Amniotic epithelial cell (primary cell): ENCODE results near the gene DNAJC4.
A peak's percentile ranks its signal among the peaks of the same experiment; 100 is the strongest.

Experiments used
- DNase-seq: peaks from one replicate; pipeline ENCODE4 v3.0.0-alpha.2; 2010; ENCODE audit warnings: low read depth

Gene DNAJC4

DNA sequence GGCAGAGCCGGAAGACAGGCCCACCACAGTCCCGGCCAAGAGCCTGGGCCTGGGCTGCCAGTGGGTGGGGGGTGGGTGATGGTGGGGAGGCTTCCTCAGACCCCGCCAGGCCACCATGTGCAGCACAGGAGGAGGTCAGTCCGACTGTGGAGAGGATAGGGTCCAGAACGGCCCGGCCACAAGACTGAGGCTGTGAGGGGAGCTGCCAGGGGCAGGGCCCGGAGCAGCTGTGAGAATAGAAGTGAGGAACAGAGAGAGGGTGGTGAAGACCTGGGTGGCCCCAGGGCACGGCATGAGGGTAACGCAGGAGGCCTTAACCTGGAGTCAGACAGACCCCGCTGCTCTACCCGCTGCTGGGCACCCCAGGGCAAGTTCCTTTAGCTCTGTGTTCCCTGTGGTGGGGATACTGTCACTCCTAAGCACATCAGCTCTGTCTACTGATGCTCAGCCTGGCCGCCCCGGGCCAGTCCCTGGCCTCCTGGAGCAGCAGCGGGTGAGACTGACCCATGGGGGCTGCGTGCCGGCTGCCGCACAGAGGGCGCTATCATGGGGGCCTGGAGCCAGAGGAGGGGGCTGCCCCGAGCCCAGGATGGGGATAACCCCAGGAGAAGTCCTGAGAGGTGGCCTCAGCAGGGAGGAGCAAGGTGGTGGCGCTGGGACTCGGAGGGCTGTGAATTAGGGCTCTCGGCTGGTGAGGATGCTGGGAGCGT, 22.1 kb upstream of the DNAJC4 start:
- DNase-seq, result no peak

DNA sequence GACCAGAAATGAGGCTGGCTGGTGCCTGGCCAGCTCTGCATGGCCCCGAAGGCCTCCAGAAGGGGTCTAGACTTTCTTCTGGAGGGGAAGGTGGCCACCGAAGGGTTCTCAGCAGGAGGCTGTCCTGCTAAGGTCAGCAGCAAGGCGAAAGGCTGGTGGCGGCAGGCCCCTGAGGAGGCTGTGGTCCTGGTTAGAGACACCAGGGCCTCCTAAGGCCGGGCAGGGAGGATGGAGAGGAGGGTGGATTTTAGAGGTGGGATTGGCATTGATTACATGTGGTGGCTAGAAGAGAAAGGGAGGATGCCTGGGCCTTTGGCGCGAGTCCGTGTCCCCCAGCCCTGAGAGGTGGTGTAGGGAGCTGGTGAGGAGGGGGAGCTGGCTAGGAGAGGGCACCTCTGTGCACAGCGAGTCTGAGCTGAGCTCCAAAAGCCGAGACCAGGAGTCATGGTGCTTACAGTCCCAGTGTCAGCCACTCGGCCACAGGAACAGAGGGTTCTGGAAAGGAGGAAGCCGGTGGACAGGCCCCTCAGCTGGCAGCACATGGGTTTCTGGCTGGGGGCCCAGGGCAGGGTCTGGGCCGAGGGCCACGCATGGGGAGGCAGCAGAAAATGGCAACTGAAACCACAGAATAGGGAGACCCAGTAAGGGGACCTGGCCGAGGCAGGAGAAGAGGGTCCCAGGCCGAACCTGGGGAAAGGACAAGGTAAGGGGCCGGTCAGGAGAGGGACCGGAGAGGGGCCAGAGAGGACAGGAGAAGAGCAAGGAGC, 21.4 kb upstream of the DNAJC4 start:
- DNase-seq, result no peak

DNA sequence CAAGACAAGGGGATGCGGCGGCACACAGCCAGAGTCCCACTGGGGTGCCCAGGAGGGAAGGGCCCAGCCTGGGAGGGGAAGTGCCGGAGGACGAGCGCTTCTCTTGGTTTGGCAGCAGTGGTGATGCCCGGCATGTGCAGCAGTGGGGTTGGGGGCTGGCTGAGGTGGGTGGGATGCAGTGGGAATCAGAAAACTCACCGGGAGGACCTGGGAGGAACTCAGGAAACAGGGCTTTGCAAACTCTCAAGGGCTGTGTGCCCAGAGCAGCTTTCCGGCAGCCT, 20.8 kb upstream of the DNAJC4 start:
- DNase-seq, result no peak

DNA sequence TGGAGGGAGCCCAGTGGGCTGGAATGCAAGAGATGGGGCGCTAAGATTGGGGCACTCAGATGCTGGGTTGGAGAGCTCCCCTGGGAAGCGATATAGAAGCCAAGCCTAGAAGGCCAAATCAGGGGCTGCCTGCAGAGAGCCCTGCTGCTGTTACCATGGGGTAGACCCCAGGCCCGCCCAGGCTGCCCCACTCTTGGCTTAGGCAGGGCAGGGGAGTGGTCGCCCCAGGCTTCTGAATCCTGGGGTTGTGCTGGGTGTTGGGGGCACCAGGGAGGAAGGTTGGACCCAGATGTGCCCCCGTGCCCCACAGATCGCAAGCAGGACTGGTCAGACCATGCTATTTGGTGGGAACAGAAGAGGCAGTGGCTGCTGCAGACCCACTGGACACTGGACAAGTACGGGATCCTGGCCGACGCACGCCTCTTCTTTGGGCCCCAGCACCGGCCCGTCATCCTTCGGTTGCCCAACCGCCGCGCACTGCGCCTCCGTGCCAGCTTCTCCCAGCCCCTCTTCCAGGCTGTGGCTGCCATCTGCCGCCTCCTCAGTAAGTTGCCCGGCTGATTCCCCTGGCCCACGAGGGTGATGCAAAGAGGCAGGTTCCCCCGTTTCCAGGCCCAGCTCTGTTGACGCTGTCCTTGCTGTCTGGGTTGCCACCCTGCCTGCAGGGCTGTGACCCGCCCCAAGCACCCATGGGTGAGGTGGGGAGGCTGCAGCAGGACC, 19.9 kb upstream of the DNAJC4 start:
- DNase-seq, result no peak

DNA sequence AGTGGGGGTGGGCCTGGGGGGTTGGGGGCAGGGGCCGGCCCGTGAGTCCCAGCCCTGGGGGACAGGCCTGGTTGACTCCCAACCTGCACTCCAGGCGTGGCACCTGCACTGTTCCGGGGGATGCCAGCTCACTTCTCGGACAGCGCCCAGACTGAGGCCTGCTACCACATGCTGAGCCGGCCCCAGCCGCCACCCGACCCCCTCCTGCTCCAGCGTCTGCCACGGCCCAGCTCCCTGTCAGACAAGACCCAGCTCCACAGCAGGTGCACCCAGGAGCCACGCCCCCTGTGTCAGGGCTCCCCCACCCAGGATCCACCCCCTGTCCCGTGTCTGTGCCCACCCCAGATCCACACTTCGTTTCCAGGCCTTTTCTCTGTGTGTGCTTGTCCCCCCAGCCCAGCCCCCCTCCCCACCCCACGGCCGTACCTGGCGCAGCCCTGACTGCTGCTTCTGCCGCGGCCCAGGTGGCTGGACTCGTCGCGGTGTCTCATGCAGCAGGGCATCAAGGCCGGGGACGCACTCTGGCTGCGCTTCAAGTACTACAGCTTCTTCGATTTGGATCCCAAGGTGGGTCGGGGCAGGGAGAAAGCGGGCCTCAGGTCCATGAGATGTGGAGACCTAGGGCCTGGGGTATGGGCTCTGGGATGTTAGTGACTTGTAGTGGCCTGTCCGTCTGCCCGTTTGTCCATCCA, 19.0 kb upstream of the DNAJC4 start:
- no peak for DNase-seq

DNA sequence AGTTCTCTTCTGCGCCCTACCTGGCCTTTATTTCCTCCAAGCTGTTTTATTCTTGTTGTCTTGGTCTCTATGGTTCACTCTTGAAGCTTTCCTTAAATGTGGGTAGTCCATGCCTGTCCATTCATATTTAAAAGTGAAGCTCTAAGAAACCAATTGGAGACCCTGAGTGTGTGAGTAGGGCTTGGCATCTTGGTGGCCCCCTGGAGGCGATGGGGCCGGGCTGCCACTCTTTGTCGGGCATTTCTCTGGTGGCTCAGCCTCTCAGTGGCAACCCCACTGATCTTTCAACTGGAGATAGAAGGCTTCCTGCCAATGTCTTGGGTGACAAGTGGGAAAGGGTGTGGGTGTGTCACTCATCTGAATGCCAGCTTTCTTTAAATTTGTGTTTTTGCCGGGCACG, 13.5 kb upstream of the DNAJC4 start:
- no peak for DNase-seq

DNA sequence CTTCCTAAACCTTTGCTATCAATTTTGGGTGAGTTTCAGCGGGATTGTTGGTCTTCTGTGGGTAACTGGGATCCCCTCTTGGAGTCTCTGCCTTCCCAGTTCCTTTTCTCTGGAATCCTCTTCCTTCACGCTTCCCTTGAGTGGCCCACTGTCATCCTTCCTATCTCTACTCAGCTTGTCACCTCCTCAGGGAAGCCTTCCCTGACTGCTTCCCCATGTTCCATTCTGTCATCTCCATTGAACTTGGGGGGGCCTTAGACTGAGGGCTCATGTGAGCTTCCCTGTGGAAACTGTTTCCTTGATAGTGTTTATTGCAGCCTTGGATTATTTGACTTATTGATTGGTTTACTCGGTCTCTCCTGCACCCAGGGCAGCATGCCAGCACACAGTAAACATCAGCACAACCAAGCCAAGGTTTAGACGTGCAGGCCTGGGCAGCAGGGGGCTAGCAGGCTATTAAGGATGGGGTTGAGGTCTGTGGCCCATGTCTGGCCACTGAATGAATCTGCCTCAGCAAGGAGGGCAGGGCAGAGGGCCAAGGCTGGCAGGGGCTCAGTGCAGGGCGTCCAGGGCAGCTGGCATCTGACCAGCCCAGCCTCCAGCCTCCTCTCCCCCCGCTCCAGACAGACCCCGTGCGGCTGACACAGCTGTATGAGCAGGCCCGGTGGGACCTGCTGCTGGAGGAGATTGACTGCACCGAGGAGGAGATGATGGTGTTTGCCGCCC, 11.6 kb upstream of the DNAJC4 start:
- no peak for DNase-seq

DNA sequence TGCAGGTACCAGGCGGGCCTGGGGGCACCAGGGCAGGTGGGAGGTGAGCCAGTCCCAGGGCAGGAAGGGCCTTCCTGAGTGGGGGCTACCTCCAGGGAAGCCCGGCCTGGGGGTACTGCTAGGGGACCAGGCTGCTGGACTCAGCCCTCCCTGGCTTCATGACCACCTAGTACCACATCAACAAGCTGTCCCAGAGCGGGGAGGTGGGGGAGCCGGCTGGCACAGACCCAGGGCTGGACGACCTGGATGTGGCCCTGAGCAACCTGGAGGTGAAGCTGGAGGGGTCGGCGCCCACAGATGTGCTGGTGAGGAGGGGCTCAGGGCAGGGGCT, 11.0 kb upstream of the DNAJC4 start:
- DNase-seq, result no peak

DNA sequence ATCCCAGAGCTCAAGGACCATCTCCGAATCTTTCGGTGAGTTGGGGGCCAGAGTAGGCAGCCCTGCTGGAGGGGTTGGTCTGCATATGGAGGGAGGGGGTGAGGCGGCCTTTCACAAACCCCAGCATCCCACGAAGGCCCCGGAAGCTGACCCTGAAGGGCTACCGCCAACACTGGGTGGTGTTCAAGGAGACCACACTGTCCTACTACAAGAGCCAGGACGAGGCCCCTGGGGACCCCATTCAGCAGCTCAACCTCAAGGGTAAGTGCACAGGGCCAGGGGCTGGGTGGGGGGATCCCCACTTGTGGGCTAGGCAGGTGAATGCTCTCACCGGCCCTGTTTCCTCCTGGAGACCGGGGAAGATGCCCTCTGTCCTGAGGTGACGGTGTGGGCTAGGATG, 10.6 kb upstream of the DNAJC4 start:
- no peak for DNase-seq

DNA sequence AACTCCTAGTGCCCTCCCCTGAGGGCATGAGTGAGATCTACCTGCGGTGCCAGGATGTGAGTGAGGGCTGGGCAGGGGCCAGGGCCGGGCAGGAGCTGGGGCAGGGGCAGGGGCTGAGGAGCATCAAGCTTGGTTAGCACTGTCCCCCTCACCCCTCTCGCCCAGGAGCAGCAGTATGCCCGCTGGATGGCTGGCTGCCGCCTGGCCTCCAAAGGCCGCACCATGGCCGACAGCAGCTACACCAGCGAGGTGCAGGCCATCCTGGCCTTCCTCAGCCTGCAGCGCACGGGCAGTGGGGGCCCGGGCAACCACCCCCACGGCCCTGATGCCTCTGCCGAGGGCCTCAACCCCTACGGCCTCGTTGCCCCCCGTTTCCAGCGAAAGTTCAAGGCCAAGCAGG, 10.1 kb upstream of the DNAJC4 start:
- no peak for DNase-seq

DNA sequence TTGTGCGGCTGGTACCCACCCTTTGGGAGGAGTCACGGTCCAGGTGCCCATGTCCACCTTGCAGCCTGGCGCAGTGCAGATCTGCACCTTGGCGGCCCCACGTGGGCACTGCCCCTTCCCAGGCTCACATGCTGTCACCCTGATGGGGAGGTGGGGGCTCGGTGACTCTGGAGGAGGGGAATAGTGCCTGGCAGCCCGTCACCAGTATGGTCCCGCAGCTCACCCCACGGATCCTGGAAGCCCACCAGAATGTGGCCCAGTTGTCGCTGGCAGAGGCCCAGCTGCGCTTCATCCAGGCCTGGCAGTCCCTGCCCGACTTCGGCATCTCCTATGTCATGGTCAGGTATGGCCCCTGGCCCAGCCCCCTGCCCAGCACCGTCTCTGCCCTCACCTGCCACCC, 9.6 kb upstream of the DNAJC4 start:
- DNase-seq, result no peak

DNA sequence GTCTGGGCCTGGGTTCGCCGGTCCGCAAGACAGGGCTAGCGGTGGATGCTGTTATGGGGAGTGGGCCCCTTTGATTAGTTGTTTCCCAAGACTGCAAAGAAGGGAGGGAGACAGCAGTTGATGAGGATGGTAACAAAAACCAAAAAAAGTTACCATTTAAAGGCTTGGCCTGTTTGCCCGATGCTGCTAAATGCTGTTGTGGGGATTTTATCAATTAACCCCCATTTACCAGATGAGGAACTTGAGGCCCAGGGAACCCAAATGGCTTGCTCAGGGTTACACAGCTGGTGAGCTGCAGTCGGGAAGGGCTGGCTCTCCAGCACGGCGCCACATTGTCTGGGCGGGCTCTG, 7.7 kb upstream of the DNAJC4 start:
- DNase-seq, result no peak

DNA sequence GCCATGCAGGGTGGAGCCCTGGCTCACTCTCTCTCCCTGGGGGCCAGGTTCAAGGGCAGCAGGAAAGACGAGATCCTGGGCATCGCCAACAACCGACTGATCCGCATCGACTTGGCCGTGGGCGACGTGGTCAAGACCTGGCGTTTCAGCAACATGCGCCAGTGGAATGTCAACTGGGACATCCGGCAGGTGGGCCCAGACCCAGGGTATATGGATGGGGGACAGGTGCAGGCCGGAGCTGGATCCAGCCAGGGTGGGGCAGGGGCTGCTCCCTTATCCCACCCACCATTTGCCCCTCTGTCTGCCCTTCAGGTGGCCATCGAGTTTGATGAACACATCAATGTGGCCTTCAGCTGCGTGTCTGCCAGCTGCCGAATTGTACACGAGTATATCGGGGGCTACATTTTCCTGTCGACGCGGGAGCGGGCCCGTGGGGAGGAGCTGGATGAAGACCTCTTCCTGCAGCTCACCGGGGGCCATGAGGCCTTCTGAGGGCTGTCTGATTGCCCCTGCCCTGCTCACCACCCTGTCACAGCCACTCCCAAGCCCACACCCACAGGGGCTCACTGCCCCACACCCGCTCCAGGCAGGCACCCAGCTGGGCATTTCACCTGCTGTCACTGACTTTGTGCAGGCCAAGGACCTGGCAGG, 7.2 kb upstream of the DNAJC4 start:
- DNase-seq, result no peak

DNA sequence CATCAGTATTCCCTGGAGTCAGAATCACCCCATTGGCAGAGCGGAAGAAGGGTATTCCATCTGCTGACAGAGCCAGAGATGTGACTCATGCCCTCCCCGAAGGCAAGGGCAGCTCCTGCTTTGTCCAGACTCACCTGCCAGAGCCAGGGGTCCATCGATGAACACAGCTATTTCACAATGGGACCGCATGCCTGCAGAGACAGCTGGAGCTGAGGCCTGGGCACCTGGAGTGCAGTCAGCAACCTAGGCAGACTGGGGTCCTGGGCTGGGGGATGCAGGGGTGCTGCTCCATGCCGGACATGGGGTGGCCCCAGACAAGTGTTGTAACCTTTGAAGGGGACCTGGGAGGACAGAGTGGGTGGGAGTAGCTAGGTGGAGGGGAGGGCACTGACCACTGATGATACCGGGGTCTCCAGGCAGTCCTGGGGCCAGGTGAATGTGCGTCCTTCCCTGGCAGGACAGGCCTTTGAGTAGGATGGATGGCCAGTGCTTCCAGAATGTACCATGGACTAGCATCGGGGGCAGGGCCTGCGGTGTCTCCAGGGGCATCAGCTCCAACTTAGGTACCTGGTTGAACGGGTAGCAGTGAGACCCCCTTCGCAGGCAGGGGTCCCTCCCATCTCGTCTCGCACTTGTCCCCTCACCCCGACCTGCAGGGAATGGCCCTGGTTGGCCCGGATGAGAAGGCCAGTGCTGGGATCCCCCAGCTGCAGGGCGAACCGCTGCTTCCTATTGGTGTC, 6.0 kb upstream of the DNAJC4 start:
- DNase-seq, result no peak

DNA sequence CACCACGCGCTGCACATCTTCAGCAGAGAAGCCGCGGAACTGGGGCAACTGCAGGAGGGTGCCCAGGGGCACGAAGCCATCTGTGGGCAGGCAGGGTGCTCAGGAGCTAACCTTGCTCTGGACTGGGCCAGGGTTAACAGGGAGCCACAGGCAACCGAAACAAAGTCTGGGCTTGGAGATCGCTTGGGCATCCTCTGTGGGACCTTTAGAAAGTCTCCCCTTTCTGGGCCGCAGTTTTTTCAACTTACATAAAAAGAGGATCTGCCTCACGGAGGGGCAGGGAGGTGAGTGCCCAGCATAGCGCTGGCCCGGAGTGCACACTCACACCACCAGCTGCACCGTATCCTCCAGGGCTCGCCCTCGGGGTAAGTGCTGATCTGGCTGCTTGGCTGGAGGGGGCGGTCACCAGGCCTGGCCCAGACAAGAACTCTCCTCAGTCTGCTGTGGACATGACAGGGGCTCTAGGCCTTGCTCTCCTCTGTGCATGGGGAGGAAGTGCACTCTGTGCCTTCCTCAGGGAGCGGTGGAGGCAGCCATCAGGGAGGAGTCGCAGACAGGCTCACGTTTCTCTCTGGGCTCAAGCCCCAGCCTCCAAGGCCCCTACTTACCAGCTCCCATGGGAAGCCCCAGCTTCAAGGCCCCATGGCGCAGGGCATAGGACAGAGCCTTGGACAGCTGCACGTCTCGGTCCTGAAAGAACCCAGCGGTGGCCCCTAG, 5.3 kb upstream of the DNAJC4 start:
- no peak for DNase-seq

DNA sequence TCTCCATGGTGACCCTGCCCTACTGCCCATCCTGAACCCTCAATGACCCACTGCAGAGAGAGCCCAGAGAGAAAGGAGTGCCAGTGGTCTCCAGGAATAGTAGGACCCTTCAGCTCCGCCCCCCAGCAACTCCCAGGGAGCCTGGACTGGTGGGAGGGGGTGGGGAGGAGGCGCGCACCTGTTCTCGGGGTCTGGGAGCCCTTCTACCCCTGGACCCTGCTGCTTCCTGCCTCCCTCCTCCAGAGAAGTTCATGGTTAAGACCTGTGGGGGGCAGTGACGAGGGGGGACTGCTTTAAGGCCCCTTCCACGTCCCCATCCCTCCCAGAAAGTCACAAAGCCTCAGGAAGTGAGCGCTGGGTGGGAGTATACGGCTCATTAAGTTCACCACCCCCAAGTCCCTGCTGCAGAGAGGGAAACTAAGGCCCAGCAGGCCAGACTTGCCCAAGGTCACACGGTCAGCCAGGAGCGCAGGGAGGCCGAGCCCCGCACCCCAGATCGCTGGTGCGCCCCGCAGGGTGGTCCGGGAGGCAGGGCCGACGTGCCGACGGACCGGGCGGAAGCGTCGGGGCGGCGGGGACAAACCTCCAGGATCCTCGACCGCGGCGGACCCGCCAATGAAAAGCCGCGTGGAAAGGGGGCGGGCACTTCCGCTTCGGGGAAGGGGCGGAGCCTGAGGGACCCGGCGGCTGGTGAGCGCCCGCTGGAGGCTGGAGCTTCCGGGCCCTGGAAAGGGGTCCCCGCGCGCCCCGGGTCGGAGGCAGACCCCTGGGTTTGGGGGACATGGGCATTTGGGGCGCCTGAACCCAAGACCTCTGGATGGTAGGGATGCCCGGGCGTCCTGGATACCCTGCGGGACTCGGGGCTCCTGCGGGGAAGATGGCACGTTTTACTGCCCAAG, 4.5 kb upstream of the DNAJC4 start, which contains the start of the genes NUDT22 and TRPT1:
Gene NUDT22, plus strand, starts transcription at position 667 of the 899 bp plus-strand sequence. CDS start 379 bp downstream, outside the sequence.
Gene TRPT1, minus strand, starts transcription at position 579 of the 899 bp plus-strand sequence. Its CDS starts 326 bp downstream, at position 253.
- DNase-seq, result peak; percentile 58

DNA sequence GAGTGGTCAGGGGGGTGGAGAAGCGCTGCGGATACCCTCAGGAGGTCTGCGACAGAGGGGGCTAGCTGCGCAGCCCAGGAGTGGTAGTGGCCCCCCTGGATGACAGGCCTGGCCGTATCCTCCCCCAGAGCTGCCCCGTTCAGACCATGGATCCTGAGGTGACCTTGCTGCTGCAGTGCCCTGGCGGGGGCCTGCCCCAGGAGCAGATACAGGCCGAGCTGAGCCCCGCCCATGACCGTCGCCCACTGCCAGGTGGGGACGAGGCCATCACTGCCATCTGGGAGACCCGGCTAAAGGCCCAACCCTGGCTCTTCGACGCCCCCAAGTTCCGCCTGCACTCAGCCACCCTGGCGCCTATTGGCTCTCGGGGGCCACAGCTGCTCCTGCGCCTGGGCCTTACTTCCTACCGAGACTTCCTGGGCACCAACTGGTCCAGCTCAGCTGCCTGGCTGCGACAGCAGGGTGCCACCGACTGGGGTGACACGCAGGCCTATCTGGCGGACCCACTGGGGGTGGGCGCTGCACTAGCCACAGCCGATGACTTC, 3.8 kb upstream of the DNAJC4 start:
- DNase-seq, result no peak

DNA sequence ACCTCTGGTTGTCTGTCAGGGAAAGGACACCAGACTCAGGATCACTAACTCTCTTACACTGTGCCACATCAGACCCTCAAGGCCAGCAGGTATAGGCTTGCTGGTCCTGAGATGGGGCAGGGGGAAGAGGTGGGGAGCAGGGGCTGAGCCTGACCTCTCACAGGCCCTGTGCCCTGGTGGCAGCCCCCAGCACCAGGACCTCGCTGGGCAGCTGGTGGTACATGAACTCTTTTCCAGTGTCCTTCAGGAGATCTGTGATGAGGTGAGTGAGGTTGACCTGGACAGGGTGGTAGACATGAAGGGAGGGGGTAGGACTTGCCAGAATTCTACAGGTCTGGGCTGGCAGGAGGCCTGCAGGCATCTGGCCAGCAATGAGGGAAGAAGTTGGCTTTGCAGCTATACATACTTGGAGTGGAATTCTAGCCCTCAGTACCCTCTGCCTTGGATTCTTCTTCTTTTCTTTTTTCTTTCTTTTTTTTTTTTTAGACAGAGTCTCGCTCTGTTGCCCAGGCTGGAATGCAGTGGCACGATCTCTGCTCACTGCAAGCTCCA, 2.9 kb upstream of the DNAJC4 start:
- no peak for DNase-seq
